Measurements from ENCODE around the gene TAF11L12. TPM values are rescaled to one million over a fixed set of nuclear protein-coding genes. Genes with fewer than 3 reads are reported as not detected.

TAF11L12 gene
- total and polyA plus RNA-seq, 2 of the 13 experiments (the other 11 are each of a cell fraction or from before 2014, with no cell fraction given): not detected

GRCh38 chr5:17619354-17619753, 9.2 kb downstream of the TAF11L12 start (continued):
- TF ChIP-seq RAD21 (CRISPR knock-in tag; IDR thresholded peaks at IDR 0.05) (no peak), JARID2 (CRISPR knock-in tag; IDR thresholded peaks at IDR 0.05; ENCODE audit: insufficient replicate concordance) (no peak)

DNA sequence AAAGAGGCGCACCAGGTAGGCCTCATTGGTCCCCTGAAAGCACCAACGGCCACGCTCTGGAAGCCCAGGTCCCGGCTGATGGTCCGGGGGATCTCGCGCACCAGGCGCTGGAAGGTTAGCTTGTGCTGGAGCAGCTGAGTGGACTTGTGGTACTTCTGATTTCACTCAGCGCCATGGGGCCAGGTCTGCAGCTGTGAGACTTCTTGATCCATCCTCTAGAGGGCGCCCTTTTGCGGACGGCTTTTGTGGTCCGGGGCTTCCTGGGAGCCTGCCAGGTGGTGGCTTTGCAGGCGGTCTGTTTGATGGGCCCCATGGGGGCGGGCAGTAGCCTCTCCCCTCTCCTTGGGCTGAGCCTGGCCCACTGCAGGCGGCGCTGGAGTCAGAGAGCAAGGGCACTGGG, 10.4 kb downstream of the TAF11L12 start:
- TF ChIP-seq, protein P1, sequence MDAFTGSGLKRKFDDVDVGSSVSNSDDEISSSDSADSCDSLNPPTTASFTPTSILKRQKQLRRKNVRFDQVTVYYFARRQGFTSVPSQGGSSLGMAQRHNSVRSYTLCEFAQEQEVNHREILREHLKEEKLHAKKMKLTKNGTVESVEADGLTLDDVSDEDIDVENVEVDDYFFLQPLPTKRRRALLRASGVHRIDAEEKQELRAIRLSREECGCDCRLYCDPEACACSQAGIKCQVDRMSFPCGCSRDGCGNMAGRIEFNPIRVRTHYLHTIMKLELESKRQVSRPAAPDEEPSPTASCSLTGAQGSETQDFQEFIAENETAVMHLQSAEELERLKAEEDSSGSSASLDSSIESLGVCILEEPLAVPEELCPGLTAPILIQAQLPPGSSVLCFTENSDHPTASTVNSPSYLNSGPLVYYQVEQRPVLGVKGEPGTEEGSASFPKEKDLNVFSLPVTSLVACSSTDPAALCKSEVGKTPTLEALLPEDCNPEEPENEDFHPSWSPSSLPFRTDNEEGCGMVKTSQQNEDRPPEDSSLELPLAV (CRISPR knock-in tag; conservative IDR thresholded peaks at IDR 0.05; ENCODE audit: low read depth): no peak
- 0 out of 2 replicates have a peak, but pooled peaks have one; percentile 17 for TF ChIP-seq CTCF (CRISPR knock-in tag; IDR thresholded peaks at IDR 0.05)
- TF ChIP-seq HNRNPH1 (optimal IDR thresholded peaks at IDR 0.05; ENCODE audit: low read depth, low read length): no peak
- Histone ChIP-seq H3K4me1 (ENCODE audit: insufficient read depth, low read length) (no peaks in the 10 kb centered on the region), H3K27me3 (ENCODE audit: control insufficient read depth in 1 of 2, insufficient read depth in 2 of 2, low read length in 2 of 2) (no peaks in the 10 kb centered on the region), H3K9ac (ENCODE audit: insufficient read depth, low read depth, low read length) (no peak overlapping the region), H4K20me1 (ENCODE audit: insufficient read depth, low read length) (no peaks in the 10 kb centered on the region), H3K4me3 (replicated peaks in 1 of 3; ENCODE audit: insufficient read depth in 1 of 3, low read depth in 2 of 3, low read length in 3 of 3) (no peak overlapping the region), H3K79me2 (ENCODE audit: insufficient read depth, low read length) (no peaks in the 10 kb centered on the region), H3K9me3 (ENCODE audit: low read length) (no peaks in the 10 kb centered on the region), H2AFZ (ENCODE audit: low read length) (no peak overlapping the region), H3K4me2 (ENCODE audit: low read depth, low read length) (no peak overlapping the region), H3K36me3 (replicated peaks in 1 of 2; ENCODE audit: control insufficient read depth in 1 of 2, insufficient read depth in 2 of 2, low read length in 2 of 2) (no peaks in the 10 kb centered on the region), H3K27ac (ENCODE audit: extremely low read length, insufficient read depth, low read length) (no peak overlapping the region)
- FAIRE-seq (no peak), DNase-seq (ENCODE audit: low spot score) (no peak), ATAC-seq (no peak)
- 39% methylated on average over 5 of the region's 17 CpGs for WGBS (ENCODE audit: low lambda C conversion rate)
- intact Hi-C loops (cut with micrococcal nuclease; ENCODE audit: unreplicated experiment): no loop called here
- no TSS peak for BruUV-seq (replicated peaks)
- CTCF ChIA-PET (ENCODE audit: low intra/inter-chr PET ratio, low total read pairs): no interaction called here
- in situ Hi-C loops (cut with HindIII; ENCODE audit: extremely low pct_ligation_motif_present, low pct_unique_long_range_greater_than_20kb): no loop called here
- POLR2A ChIA-PET: no interaction called here
